ENCODE data around the gene KLHL5.

GRCh38 chr4:39024311-39024865 is 37.6 kb upstream of the KLHL5 start:
- TF ChIP-seq CTCF (conservative IDR thresholded peaks at IDR 0.05; ENCODE audit: low read length) (no peak), EZH2phosphoT487 (IDR thresholded peaks at IDR 0.05; ENCODE audit: borderline replicate concordance, low read depth, low read length) (no peak)

Data from OCI-LY7 (cell line).